Occipital lobe (tissue), 2 donors: ENCODE data around the gene C1orf232. TPM values are rescaled to one million over a fixed set of nuclear protein-coding genes. Genes with fewer than 3 reads are reported as not detected.

Experiments
- DNase-seq: peaks from one replicate; lab custom pipeline; 2025; lab: John Stamatoyannopoulos, UW
- total RNA-seq: library from RNA; depleted of rRNA; stranded (reverse); fragments of >200 nt; gene quantifications from one replicate; pipeline ENCODE4 v1.2.3, GENCODE V29; 2014

The C1orf232 gene
- total RNA-seq, 1 donor from 2014 or later: not detected

- DNase-seq: no peak
These were observed 10.4 kb downstream of the C1orf232 start for GRCh38 chr1:26158271-26158907.

GRCh38 chr1:26156285-26157038 is 12.3 kb downstream of the C1orf232 start:
- DNase-seq: no peak

- DNase-seq: no peak
These were observed 13.1 kb downstream of the C1orf232 start for GRCh38 chr1:26155370-26156284.

- no peak for DNase-seq
These were observed 14.0 kb downstream of the C1orf232 start for GRCh38 chr1:26154750-26155149.

GRCh38 chr1:26153966-26154532 is 14.7 kb downstream of the C1orf232 start:
- DNase-seq: no peak

- DNase-seq: no peak
These were observed 19.9 kb downstream of the C1orf232 start for GRCh38 chr1:26148887-26149286.

GRCh38 chr1:26145960-26146294 is 22.8 kb downstream of the C1orf232 start:
- DNase-seq: no peak

GRCh38 chr1:26145041-26145959 is 23.5 kb downstream of the C1orf232 start:
- DNase-seq: peak; percentile 58

GRCh38 chr1:26142159-26142558 is 26.6 kb downstream of the C1orf232 start:
- no peak for DNase-seq

- no peak for DNase-seq
These were observed 29.7 kb downstream of the C1orf232 start for GRCh38 chr1:26138974-26139558.

GRCh38 chr1:26134466-26134865 is 34.3 kb downstream of the C1orf232 start:
- DNase-seq: no peak

GRCh38 chr1:26132834-26133167 is 36.0 kb downstream of the C1orf232 start:
- DNase-seq: no peak

- no peak for DNase-seq
These were observed 36.5 kb downstream of the C1orf232 start for GRCh38 chr1:26132128-26132833.

GRCh38 chr1:26130695-26131094 is 38.1 kb downstream of the C1orf232 start:
- DNase-seq: no peak

- no peak for DNase-seq
These were observed 39.0 kb downstream of the C1orf232 start for GRCh38 chr1:26129778-26130177.

- DNase-seq: no peak
These were observed 41.3 kb downstream of the C1orf232 start for GRCh38 chr1:26127235-26128163.

- DNase-seq: no peak
These were observed 42.3 kb downstream of the C1orf232 start for GRCh38 chr1:26126321-26127084.

- no peak for DNase-seq
These were observed 42.8 kb downstream of the C1orf232 start for GRCh38 chr1:26125946-26126320.
